Activated T-cell treated with anti-CD3 and anti-CD28 coated beads, Interleukin-2, amount 50 U/mL, for 1 hour (primary cell): Measurements from ENCODE around the gene MRPS24.
"Not testable (repeated sequence)": the region's sequence is repeated elsewhere in the genome, so short reads cannot be mapped to it uniquely, and the experiment has no call there.

Experiments
- DNase-seq: peaks from one replicate; pipeline ENCODE4 v3.0.0-alpha.2; 2020

The MRPS24 gene

DNA sequence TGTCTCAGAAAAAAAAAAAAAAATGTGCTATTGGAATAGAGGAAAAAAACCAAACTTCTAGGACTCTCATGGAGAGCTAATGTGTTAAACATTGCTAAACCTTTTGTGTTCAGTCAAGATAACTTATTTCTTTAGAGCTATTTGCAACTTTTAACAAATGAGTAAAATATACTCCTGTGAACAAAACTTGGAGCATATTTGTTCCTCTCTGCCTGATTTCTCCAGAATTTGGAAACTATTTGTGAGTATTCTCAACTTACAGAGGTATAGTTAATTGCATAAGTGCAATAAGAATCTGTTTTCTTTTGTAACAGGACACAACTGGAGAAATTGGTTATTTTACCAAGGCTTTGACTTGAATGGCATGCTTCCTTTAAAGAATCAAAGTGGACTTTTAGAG, 38.4 kb downstream of the MRPS24 start:
- not testable (repeated sequence) for DNase-seq

DNA sequence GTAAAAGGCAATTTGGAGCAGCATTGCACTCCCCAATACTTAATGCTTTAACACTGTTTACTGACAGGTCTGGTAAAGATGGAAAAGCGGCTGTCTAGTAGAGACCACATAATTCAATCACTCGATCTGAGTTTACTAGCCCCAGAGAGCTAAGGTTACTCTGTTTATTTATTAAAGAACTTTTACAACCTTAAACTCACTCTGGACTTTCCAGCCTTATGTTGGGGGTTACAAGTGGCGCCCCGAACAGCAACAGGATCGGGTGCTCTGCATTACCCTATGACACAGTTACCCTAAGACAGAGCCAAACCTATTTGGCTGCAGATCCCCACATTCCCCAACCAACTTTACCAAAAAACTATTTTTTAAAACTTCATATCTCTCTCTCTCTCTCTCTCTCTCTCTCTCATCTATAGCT, 43.9 kb downstream of the MRPS24 start:
- no peak for DNase-seq

DNA sequence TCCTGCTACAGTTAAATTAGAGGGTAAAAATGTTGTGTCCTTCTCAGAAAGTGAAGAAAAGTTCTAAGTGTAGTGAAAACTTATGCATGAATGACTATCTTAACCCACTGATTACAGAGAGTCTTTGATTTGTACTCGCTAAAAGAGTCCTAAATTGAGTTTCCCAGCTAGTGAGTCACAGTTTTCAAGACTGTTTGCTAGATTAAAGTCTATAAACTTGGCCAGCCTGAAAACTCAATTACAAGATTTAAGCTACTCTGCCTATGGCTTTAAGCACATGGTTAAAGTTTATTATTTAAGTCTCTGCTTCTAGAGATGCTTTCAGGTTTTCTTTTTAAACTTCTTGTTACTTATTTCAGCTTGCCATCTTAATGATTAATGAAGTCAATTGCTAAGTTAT, 44.4 kb downstream of the MRPS24 start:
- no peak for DNase-seq

DNA sequence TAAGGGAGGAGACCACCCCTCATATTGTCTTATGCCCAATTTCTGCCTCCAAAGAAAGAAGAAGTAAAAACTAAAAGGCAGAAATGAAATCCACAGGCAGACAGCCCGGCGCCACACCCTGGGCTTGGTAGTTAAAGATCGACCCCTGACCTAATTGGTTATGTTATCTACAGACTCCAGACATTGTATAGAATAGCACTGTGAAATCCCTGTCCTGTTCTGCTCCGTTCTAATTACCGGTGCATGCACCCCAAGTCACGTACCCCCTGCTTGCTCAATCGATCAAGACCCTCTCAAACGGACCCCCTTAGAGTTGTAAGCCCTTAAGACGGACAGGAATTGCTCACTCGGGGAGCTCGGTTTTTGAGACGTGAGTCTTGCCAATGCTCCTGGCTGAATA, 44.8 kb downstream of the MRPS24 start:
- DNase-seq, result not testable (repeated sequence)

DNA sequence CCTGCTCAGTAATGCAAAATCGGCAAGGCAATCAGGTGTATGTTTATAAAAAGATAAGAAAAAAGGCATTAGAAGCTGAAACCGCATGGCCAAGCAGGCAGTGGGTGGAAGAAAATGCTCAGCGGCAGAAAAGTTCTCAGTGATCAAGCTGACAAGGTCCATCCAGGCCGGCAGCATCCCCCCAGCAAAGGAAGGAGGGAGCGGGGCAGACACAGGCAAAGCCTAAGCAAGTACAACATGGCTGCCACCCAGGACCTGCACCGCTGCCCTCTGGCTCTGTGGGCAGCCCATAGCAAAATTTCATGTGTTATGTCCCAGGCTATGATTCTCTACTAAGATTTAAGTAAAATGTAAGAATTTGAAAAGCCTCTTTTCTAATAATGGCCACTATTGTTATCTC, 45.4 kb downstream of the MRPS24 start:
- DNase-seq, result no peak

DNA sequence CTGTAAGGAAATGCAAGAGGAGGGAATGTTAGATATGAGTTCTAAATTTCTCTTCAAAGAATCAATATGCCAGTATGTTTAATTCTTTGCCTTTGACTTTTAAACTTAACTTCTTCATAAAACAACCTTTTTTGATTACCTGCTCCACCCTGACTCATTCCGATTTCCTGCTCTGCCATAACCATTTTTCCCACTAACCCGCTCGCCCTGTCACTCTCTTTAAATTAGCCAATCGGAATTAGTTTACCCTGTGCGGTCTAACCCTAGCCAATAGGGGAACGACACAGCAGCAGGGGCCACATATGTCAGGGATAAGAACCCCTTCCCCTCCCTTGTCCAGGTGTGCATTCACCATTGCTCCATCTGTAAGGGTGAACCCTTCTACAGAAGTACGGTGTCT, 45.9 kb downstream of the MRPS24 start:
- DNase-seq, result not testable (repeated sequence)
